HG03095 (cell line): ENCODE results near the gene PTP4A1.
A peak's percentile ranks its signal among the peaks of the same experiment; 100 is the strongest.
"Not testable (repeated sequence)": the region's sequence is repeated elsewhere in the genome, so short reads cannot be mapped to it uniquely, and the experiment has no call there.

Experiments used
- ATAC-seq: cut with Tn5 transposase; IDR thresholded peaks from one replicate; pipeline ENCODE4 v1.9.1; 2021; ENCODE audit warnings: moderate library complexity; ENCODE audit not compliant: unreplicated experiment

The PTP4A1 gene

DNA sequence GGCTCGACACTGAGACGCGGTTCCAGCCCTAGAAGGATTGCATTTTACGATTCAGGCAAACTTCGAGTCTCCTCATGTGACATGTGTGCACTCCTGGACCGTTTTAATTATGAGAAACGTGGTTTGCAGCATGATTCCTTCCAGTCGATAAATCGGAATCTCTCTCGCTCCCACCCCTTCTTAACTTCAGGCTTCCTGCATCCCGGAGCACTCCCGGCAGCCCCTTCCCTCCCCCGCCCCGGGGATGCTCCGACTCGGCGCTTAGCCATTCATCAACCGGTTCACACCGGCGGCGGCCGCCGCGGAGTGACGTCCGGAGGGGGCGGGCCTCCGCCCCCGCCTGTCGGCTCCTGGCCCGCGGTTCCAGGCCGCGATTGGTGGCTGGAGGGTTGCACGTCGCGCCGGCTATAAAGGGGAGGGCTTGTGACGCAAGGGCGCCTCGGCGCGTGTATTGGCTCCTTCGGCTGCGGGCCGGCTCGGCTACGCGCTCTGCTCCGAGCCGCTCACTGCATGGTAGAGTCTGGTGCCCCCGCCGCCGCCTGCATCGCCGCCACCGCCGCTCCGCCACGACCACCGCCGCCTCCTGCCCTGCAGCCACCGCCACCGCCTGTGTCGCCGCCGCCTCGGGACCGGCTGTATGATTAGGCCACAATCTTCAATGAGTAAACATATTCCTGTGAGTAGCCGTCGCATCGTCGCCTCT lies at the start of gene PTP4A1, which contains the start of gene LOC128125822:
PTP4A1 (plus strand) TSS at position 437 of the 703 bp plus-strand sequence. CDS start 4,401 bp downstream, outside the sequence.
LOC128125822 (plus strand) TSS at position 437 of the 703 bp plus-strand sequence.
- ATAC-seq: peak; percentile 88

DNA sequence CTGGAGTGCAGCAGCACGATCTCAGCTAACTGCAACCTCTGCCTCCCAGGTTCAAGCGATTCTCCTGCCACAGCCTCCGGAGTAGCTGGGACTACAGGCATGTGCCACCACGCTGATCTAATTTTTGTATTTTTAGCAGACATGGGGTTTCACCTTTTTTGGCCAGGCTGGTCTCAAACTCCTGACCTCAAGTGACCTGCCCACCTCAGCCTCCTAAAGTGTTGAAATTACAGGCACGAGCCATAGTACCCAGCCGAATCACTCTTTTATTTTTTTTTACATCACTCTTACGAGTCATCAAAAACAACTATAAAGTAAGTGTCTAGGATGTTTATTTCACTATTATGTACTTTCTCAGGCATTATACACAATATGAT lies 49.4 kb upstream of the PTP4A1 start:
- ATAC-seq: not testable (repeated sequence)

DNA sequence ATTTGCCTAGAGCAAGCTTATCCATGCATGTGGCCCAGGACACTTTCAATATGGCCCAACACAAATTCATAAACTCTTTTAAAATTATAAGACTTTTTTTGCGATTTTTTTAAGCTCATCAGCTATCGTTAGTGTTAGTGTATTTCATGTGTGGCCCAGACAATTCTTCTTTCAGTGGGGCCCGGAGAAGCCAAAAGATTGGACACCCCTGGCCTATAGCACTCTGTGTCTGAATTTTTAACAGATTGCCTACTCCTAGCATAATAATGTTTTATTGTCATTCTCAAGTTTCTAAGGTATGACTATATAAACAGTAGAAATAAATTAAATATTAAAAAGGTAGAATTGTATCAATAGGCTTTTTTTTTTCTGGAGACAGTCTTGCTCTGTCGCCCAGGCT lies 48.6 kb upstream of the PTP4A1 start:
- no peak for ATAC-seq

DNA sequence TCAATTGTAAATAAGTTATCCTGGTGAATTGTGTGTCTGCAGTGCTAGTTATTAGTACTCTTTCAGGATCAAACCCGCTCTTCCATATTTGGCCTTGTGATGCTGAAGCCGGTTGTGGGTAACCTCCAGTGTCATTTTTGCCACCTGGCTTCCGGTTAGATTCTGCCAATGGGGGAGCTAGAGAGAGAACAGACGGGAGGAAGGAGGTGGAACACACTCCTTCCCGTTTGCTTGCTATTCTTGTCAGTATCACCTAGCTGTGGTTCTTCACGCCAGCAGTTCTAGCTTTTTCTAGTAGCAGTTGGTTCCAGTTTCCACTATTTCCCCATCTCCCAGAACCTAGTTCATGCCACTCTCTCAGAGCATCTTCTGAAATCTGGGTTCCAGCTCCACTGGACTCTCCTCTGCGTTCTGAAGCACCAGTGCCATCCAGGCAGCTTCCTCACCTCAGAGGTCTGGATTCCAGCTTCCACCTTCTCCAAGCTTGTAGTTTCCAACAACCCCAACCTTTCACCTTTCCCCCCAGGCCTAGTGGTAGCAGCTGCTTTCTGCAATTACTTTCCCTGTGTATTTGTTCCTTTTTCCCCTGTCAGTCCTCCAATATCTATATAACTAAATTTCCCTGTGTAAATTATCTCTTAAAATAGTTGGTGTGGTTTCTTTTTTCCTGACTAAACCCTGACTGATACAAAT lies 46.9 kb upstream of the PTP4A1 start:
- ATAC-seq: no peak

DNA sequence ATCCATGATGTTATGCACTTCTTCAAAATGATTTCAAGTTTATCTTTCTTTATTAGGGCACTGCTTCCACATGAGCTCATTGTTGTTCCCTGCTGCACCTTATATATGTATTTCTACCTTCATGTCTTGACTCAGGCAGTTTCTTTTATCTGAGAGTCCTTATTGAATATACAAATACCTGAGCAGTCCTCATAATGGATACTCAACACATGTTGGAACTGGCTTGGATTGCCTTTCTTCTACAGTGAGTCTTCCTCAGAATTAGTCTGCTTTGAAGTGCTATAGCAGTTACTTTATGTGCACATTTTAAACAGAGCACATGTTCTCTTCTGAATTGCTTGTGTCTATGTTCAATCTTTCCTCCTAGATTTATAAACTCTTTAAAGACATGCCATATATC lies 45.3 kb upstream of the PTP4A1 start:
- ATAC-seq: no peak

DNA sequence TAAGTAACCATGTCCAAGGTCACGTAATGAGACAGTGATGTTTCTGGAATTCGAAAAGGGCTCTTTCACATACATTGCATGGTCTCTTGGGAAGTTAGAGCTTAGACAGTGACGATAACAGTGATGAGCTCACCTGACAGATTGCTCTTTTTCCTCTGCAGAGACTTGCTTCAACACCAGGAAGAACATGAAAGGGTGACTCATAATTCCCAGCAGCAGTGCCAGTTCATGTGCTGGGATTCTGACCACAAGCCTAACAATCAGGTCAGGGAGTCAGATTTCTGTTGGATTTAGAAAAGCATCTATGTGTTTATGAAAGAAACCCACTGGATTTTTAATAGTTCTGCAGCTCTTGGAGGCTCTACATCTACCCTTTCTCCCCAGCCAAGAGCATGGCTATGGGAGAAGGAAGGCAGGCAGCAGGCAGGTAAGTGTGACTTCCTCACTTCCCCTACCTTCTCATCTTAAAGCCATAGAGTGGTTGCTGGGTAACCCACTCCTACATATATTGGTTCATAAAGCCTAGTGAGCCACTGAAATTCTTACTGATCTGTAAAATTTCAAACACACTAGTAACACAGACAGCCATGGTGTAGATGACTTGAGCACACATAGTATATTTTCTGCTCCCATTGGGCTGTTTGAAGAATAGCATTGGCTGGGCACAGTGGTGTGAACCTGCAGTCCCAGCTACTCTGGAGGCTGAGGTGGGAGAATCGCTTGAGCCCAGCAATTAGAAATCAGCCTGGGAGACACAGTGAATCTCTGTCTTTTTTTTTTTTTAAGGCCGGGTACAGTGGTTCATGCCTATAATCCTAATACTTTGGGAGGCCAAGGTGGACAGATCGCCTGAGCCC lies 44.4 kb upstream of the PTP4A1 start:
- ATAC-seq: no peak

DNA sequence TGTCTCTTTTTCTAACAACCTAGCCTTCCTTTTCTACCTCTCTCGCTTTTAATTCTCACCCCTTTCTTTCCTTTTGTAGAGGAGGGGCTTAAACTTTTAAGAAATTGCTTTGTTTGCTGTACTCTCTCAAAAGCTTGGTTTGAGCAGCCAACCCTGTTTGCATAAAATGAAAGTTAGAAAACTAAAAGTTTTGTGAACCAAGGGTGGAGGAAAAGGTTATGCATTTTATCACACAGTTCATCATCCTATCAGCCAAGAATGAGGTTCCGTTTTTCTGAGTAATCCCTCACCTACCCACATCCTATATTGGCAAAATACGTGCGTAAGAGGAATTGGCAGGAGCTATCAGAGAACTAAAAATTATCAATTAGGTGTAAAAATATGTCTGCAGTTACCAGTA lies 42.8 kb upstream of the PTP4A1 start:
- ATAC-seq: no peak

DNA sequence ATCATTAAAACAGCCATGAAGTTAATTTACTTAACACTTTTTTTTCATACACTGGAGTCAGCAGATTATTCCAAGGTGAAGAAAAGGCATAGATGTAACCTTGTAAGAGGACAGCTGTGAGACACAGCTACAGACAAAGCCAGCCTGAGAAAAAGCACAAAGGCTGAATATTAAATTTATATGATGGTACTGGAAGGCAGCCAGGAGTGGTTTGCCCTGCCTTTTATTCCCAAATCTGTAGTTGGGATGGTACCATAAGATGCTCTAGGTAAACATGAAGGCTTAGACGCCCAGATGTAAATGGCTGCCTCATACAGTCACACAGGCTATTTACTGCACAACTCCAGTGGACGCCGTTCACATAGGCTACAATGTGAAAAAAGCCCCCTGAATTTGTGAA lies 42.1 kb upstream of the PTP4A1 start:
- ATAC-seq: no peak

DNA sequence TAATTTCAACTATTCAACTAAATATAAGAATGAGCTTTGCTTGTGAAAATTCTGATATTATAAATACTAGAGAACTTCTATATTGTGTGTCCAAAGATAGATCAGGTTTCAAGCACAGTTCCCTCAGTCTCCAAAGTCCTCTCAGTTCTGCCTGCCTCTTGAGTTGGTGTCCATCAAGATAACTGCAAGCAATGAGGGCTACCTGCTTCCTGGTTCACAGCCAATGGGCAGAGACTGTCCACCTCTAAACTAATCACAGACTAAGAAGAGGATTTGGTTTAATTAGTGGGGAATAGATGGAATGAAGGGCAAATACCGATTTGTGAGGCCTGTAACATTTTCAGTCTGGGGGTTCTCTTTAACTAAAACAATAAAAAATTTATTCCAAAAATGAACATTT lies 41.3 kb upstream of the PTP4A1 start:
- ATAC-seq: no peak

DNA sequence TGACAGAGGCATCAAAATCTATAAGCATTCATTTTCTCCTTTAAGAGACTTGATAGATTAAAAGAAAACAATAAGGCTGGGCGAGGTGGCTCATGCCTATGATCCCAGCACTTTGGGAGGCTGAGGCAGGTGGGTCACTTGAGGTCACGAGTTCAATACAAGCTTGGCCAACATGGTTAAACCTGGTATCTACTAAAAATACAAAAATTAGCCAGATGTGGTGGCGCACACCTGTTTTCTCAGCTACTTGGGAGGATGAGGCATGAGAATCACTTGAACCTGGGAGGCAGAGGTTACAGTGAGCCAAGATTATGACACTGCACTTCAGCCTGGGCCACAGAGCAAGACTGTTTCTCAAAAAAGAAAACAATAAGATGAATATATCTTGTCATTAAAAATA lies 39.3 kb upstream of the PTP4A1 start:
- no peak for ATAC-seq

DNA sequence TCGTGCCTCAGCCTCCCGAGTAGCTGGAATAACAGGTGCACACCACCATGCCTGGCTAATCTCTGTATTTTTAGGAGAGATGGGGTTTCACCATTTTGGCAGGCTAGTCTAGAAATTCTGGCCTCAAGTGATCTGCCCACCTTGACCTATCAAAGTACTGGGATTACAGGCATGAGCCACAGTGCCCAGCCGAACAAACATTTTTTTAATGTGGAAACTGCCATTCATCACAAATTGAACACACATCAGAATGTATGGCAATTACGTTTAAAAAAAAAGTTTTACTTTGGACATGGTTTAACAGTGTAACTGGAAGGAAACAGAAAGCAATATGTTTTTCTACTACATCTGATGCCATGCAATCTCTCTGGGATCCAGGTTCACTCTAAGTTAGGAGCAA lies 38.3 kb upstream of the PTP4A1 start:
- no peak for ATAC-seq

DNA sequence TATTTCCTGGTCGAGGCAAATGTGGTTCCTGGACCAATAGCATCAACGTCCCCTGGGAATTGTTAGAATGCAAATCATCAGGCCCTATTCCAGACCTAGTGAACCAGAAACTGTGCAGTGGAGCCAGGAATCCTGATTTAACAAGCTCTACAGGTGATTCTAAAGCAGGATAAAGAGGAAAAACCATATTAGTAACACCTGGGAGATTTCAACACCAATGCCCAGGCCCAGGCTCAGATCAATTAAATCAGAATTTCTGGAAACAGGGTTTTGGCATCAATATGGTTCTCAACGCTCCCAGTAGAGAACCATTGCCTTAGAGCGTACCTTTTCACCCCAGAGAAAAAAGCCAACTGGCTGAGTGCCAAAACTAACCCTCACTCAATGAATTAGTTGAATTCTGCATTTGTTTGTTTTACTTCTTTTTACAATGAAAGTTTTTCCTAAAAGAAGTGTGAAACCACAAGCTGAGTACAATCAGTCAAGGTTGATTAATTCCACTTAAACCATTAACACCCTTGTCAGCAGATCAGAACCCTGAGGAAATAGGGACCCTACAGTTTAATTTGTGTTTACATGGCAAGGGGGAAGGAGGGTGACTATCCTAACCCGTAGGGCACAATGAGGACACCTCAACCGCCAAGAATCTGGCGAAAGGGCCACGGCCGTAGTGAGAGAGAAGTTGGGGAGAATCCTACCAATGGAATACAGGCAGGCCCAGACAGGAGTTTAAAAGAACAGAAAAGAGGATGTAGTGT lies 34.9 kb upstream of the PTP4A1 start:
- ATAC-seq: no peak

DNA sequence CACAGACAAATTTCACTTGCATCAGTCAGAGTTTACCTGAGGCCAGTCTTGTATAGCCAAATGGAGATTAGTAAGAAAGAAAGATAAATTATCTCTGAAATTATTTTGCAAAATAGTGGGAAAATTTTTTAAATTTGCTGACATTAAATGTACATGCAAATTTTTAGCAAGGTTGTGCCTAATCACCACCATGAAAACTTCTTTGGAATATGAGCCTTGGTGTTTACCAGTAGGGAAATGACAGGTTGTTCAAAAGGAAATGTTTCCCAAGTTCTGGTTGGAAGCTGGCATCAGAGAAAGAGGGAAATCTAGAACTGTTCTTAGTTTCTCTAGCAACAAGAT lies 34.4 kb upstream of the PTP4A1 start:
- no peak for ATAC-seq

DNA sequence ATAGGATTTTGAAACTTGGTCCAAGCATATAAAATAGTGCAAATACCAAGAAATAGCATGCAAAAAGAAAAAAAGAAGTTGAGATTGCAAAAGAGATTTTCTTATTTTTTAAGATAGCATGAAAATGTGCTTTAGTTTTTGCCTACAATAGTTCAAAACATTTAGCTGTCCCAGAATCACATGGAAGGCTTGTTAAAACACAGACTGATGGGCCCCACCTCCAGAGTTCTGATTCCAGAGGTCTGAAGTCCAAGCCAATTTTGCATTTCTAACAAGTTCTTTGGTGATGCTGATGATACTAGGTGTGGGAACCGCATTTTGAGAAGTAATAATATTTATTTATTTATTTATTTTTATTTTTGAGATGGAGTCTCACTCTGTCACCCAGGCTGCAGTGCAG lies 33.7 kb upstream of the PTP4A1 start:
- no peak for ATAC-seq

DNA sequence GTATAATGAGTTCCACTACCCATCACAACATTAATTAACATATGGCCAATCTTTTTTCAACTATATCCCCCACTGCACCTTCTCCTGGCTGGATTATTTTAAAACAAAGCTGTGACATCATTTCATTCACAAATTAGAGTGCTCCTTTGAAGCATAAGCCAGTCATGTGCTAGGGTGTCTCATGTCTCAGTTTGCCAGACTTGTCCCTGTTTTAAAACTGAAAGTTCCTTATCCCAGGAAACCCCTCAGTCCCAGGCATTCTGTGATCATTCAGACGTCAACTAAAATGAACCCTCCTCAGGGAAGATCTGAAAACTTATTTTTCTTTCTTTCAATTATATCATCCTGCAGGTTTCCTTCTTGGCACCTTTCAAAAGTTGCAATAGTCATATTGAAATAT lies 29.3 kb upstream of the PTP4A1 start:
- no peak for ATAC-seq

DNA sequence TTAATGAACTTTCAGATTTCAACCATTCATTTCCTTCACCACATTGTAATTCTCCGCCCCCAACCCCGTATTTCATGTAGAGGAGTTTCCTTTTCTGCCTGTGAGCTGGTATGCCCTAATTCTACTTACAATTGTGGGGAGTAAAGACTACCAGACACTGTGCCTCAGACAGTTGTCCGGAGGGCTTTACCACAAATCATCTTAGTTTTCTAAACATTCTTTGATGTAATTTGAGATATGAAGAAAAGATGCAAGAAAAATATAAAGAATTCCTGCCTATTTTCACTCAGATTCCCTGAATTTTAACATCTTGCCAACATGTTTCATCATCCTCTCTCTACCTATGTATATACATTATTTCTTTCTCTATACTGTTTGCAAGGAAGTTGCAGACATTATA lies 28.3 kb upstream of the PTP4A1 start:
- no peak for ATAC-seq

DNA sequence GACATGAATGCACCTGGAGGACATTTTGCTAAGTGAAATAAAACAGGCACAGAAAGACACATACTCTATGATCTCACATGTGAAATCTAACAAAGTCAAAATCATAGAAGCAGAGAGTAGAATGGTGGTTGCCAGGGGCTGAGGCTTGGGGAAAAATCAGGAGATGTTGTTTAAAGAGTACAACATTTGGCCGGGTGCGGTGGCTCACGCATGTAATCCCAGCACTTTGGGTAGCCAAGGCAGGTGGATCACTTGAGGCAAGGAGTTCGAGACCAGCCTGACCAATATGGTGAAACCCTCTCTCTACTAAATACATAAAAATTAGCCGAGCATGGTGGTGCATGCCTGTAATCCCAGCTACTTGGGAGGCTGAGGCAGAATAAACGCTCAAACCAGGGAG lies 26.0 kb upstream of the PTP4A1 start:
- ATAC-seq: no peak

DNA sequence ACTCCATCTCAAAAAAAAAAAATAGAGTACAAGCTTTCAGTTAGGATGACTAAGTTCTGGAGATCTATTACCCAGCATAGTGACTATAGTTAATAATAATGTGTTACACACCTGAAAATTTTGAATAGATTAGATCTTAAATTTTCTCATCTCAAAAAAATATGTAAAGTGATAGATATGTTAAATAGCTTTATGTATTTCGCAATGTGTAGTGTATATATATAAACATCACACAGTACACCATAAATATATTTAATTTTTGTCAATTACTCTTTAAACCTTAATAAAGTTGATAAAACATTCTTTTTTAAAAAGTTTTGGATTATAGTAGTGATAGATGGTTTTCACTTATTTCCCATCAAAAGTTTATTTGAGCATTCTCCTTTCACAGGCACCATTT lies 25.6 kb upstream of the PTP4A1 start:
- no peak for ATAC-seq

DNA sequence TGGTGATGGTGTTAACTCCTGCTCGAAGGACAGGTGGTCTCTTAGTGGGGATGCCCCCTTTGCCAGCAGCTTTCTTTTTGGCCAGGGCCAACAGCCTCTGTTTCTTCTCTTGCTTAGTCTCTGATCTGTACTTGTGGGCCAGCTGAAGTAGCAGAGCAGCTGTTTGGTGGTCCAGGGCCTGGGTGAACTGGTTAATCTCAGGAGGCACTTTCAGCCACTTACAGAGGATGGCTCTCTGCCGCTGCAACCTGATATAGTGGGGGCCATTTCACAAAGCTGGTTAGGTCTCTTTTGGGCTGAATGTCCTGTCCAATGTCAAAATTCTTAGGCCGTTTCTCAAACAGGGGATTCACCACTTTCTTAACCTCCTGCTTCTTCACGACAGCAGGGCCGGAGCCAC lies 23.2 kb upstream of the PTP4A1 start:
- no peak for ATAC-seq

DNA sequence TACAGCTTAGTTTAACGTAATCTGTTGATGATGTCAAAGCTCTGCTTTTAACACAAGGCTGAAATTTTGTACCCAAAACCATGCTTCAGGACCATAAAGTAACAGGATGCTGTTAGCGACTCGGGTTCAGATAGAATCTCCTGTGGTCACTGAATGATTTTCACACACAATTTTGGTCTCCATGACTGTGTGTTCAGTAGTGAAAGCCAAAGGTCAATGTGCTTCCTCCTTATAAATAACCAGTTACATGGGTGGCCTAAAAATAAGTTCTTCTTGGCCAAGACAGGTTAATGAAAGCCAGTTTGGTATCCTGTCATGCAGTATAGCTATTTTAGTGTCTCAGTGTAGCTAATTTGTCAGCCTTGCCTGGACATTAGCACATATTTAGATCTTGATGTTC lies 19.1 kb upstream of the PTP4A1 start:
- ATAC-seq: peak; percentile 98

DNA sequence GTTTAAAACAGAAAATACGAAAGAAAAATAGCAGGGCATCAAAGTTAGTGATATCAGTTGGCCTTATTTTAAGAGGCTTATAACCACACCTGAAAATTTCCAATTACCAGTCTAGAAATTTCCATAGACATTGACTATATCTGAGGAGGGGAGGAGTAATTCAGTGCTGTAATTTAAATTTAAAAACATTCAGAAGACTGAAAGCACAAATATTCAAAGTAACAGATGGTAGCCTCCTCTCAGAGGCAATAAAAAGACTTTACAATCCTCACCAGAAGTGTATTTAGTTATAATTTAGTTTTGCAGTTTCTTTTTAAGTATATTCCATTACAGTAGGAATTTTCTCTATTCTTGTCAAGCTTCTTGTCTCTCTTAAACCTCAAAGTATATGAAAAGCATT lies 18.4 kb upstream of the PTP4A1 start:
- ATAC-seq: no peak
